SK-MEL-5 (cell line): ENCODE results near the gene SLC2A13. TPM values are rescaled to one million over a fixed set of nuclear protein-coding genes. Genes with fewer than 3 reads are reported as not detected.

Source experiments
- DNase-seq: peaks from one replicate; pipeline ENCODE4 v3.0.0-alpha.2; 2016; ENCODE audit warnings: low read depth, low spot score
- in situ Hi-C: cut with HindIII; loops from 2 replicates; pipeline ENCODE4 v1.10.0; 2016; ENCODE audit warnings: low sequenced_read_pairs, high pct_unique_total_duplicates, low pct_unique_long_range_greater_than_20kb
- polyA plus RNA-seq, 2 experiments: library from polyadenylated mRNA; depleted of rRNA; stranded (reverse); fragments of >200 nt; gene quantifications; 2 replicates each; pipeline ENCODE4 v1.2.3, GENCODE V29; 2015
- total RNA-seq: library from RNA; depleted of rRNA; stranded (reverse); fragments of >200 nt; shearing (Covaris generic); gene quantifications from 2 replicates; pipeline ENCODE4 v1.2.3, GENCODE V29; 2014; rRNA removed

The SLC2A13 gene
- 51.8 and 53.6 TPM in 2 replicates for total RNA-seq
- 14.8 and 23.8 TPM in 2 replicates for polyA plus RNA-seq (2015; cell fraction: cytosol; rRNA removed)
- 27.3 and 31.9 TPM in 2 replicates for polyA plus RNA-seq (2015; cell fraction: nucleus; rRNA removed)

- DNase-seq = peak; percentile 71
- in situ Hi-C loops = loop anchor here (25.0 kb wide), 1 partner anchor 93 kb away; no protein-coding TSS in a partner anchor
Measured at GRCh38 chr12:40105515-40106201, at the start of gene SLC2A13. Gene SLC2A13, minus strand, starts transcription at chr12:40106081. Its CDS starts 273 bp downstream, at chr12:40105808.

GRCh38 chr12:40154381-40154780 is 48.5 kb upstream of the SLC2A13 start:
- in situ Hi-C loops = no loop called here
- DNase-seq = no peak

GRCh38 chr12:40153432-40153831 is 47.6 kb upstream of the SLC2A13 start:
- in situ Hi-C loops = no loop called here
- no peak for DNase-seq

GRCh38 chr12:40152783-40153383 is 47.0 kb upstream of the SLC2A13 start:
- in situ Hi-C loops = no loop called here
- DNase-seq = peak; percentile 75

- in situ Hi-C loops = no loop called here
- DNase-seq = no peak
Measured at GRCh38 chr12:40149673-40150260, 43.9 kb upstream of the SLC2A13 start.

GRCh38 chr12:40146800-40147797 is 41.2 kb upstream of the SLC2A13 start:
- in situ Hi-C loops = no loop called here
- no peak for DNase-seq

- in situ Hi-C loops = no loop called here
- no peak for DNase-seq
Measured at GRCh38 chr12:40145896-40146295, 40.0 kb upstream of the SLC2A13 start.

GRCh38 chr12:40144023-40144422 is 38.1 kb upstream of the SLC2A13 start:
- peak; percentile 32 for DNase-seq
- in situ Hi-C loops = no loop called here

GRCh38 chr12:40142001-40142744 is 36.3 kb upstream of the SLC2A13 start:
- DNase-seq = no peak
- in situ Hi-C loops = no loop called here

- in situ Hi-C loops = no loop called here
Measured at GRCh38 chr12:40138526-40138925, 32.6 kb upstream of the SLC2A13 start.

GRCh38 chr12:40137252-40137651 is 31.4 kb upstream of the SLC2A13 start:
- no peak for DNase-seq
- in situ Hi-C loops = no loop called here

More at GRCh38 chr12:40138526-40138925, 32.6 kb upstream of the SLC2A13 start:
- DNase-seq = no peak

- no peak for DNase-seq
- in situ Hi-C loops = no loop called here
Measured at GRCh38 chr12:40127408-40127807, 21.5 kb upstream of the SLC2A13 start.

GRCh38 chr12:40123496-40123895 is 17.6 kb upstream of the SLC2A13 start:
- no peak for DNase-seq
- in situ Hi-C loops = loop anchor here (25.0 kb wide), 1 partner anchor 111 kb away; no protein-coding TSS in a partner anchor

- in situ Hi-C loops = loop anchor here (25.0 kb wide), 1 partner anchor 111 kb away; no protein-coding TSS in a partner anchor
- DNase-seq = no peak
Measured at GRCh38 chr12:40122842-40123241, 17.0 kb upstream of the SLC2A13 start.

- in situ Hi-C loops = loop anchor here (25.0 kb wide), 1 partner anchor 106 kb away; no protein-coding TSS in a partner anchor
Measured at GRCh38 chr12:40117818-40118217, 11.9 kb upstream of the SLC2A13 start.

GRCh38 chr12:40110586-40110985 is 4.7 kb upstream of the SLC2A13 start:
- in situ Hi-C loops = loop anchor here (25.0 kb wide), 1 partner anchor 98 kb away; no protein-coding TSS in a partner anchor

More at GRCh38 chr12:40117818-40118217, 11.9 kb upstream of the SLC2A13 start:
- DNase-seq = no peak

More at GRCh38 chr12:40110586-40110985, 4.7 kb upstream of the SLC2A13 start:
- DNase-seq = no peak
